GM18517 (cell line): ENCODE results near the gene GALNT2.

ENCODE experiments used
- ATAC-seq: cut with Tn5 transposase; IDR thresholded peaks from one replicate; pipeline ENCODE4 v1.9.1; 2021; ENCODE audit warnings: mild to moderate bottlenecking, moderate library complexity; ENCODE audit not compliant: unreplicated experiment

The GALNT2 gene

DNA sequence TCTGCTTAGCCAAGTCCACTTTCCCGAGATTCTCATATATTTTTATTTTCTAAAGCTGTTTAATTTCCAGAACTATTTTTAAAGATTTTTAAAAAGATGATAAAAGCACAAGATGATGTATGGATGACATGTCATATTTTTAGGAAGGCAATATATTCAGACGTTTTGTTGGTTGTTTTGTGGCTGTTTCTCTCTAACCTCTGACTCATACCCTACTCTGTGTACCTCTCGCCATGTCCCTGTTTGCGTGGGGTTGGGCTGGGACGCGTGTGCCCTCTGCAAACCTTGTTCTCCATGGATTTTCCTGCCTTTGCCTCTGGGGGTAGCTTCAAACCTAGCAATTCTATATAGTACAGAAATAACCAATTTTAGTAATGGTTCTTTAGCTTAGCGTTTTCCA, 132.0 kb downstream of the GALNT2 start:
- no peak for ATAC-seq

DNA sequence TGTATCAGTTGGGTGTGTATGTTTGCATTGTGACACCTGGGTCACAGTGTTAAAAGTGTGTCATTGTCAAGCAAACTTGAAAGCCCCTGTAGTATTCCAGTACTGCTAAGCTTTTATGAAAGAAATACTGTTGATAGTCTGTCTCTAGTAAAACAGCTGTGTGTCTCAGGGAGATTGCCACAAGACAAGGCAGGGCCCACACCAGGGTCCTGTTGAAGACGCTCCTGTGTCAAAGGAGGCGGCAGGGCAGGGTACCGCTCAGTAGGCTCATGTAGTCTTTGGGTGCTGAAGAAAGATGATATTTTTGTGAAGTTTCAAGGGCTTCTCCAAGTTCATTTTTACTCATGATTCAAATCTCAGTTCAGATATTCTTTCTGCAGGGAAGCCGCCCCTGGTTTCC, 132.5 kb downstream of the GALNT2 start:
- ATAC-seq: no peak

DNA sequence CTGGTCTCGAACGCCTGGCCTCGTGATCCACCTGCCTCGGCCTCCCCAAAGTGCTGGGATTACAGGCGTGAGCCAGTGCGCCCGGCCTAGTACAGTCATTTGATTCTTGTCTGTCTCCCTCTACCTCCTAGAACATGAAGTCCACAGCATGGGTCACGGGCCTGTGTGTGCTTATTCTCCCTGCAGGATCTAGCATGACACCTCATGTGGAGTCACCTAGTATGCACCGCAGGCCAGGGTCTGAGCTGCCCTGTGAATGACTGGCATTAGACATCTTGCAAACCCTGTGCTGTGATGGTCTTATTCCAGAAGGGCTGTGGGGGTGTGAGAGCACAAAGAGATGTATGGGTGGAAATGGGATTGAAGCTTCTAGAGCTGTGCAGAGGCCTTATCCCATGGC, 133.2 kb downstream of the GALNT2 start:
- ATAC-seq: no peak

DNA sequence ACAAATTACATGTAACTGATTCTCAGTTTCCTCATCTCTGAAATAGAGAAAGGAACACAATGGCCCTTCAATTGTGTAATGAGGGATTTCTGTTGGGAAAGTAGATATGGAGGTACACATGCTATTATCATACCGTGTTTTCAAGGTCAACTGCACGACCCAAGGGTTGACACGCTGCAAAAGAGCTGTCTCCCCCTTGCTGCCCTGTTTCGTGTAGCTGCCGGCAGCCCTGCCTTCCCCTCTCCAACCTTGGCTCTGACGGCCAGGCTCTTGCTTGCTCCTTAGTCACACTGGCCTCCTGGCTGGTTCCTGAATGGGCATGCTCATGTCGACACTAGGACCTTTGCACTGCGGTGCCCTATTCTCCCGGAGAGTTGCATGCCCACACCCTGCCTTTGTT, 134.4 kb downstream of the GALNT2 start:
- ATAC-seq: no peak

DNA sequence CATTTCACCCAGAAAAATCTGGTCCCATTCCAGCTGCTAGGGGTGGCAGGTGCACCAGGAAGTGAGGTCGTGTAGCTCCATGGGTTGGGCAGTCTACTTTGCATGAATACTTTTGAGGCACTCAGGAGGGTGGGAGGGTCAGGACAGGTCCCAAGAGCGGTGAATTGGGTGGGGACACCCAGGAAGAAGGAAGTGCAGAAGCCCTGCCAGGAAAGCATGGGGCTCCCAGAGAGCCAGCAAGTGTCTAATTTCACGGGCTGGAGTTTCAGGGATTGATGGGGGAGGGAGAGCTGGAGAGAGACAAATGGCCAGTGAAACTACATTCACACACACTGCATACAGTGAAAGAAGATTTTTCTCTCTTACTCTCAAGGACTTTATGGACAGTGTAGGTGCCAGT, 137.8 kb downstream of the GALNT2 start:
- ATAC-seq: no peak

DNA sequence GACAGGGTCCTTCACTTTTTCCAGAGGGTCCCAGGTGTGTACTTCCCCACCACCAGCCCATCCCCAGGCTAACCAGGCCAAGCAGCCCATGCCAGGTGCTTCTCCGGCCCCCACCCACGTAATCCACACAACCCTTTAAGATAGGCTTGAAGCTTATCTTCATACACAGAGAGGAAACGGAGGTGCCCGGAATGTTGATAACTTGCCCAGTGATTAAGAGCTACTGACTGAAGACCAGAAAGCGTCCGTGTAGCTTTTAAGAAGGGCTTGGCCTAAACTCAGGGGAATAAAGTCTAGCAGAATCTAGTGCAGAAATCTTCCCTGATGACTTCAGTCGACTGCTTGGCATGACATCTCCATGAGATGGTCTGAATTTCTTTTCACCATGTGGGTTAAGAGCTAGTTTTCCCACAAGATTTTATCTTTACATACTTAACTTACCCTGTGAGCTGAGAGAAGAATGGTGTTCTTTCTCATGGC, 138.7 kb downstream of the GALNT2 start:
- no peak for ATAC-seq

DNA sequence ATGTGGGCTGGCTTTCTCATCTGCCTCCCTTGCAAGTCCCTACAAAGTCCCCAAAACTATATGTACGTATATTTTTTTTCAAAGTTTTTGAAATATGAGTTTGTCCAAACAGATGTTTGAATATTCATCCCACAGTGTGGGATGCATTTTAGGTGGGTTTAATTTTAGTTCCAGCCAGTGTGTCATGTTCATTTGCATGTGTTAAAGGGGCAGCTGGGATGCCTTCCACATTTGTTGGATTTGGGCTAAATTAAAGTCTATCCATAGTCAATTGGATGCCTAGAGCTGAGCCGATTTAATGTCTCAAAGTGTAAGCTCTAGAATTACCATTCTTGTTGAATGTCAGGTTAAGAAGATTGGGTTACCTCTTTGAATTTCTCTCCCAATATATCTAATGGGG, 139.2 kb downstream of the GALNT2 start:
- ATAC-seq: no peak

DNA sequence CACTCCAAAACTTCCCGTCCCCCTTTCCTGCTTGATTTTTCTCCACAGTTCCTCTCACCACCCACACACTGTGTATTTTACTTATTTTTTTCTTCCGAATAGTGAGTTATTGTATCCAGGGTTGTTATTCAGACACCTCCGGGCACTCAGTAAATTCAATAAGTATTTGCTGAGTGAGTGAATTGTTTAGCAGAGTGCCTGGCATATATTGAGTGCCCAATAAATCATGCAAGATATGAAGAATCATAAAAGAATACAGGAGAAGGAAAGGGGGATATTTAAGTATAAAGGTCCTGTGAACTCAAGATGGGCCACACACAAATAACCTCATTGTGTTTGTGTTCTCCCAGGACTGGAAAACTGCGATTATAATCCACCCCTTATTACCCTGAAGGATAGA, 139.9 kb downstream of the GALNT2 start:
- no peak for ATAC-seq

DNA sequence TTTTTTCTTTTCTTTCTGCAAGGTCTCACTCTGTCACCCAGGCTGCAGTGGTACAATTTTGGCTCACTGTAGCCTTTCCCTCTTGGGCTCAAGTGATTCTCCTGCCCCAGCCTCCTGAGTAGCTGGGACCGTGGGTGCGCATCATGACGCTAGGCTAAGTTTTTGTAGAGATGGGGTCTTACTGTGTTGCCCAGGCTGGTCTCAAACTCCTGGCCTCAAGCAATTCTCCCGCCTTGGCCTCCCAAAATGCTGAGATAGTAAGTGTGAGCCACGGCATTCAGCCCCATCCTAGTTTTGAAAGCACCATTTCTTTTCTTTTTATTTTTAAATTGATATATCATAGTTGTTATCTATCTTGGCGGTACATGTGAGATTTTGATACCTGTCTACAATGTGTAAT, 140.6 kb downstream of the GALNT2 start:
- no peak for ATAC-seq

DNA sequence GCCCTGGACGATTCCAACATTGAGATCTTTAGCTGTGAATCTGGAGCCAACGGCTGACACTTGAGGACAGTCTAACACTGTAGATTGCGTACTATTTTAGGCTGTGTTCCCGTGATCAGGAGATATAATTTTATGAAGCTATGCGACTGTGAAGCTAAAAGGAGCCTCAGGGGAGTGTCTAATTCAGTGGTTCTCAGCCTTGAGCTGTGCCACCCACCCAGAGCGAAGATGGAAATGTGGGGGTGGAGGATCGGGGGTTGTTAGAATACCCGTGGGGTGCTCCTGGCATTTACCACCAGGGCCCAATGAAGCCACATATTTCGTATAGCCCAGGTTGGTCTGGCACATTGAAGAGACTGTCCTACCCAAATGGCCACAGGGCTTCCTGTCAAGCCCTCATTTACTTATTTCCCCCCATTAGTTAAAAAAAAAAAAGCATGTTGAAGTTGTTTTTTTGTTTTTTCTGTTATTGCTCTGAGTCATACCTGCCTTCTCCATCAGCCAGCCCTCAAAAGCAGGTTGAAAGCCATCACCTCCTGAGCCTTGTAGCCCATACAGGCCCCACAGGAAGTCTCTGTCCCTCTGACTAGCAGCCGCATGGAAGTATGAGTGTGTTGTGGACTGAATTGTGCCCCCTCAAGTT, 141.7 kb downstream of the GALNT2 start:
- ATAC-seq: peak; percentile 50

DNA sequence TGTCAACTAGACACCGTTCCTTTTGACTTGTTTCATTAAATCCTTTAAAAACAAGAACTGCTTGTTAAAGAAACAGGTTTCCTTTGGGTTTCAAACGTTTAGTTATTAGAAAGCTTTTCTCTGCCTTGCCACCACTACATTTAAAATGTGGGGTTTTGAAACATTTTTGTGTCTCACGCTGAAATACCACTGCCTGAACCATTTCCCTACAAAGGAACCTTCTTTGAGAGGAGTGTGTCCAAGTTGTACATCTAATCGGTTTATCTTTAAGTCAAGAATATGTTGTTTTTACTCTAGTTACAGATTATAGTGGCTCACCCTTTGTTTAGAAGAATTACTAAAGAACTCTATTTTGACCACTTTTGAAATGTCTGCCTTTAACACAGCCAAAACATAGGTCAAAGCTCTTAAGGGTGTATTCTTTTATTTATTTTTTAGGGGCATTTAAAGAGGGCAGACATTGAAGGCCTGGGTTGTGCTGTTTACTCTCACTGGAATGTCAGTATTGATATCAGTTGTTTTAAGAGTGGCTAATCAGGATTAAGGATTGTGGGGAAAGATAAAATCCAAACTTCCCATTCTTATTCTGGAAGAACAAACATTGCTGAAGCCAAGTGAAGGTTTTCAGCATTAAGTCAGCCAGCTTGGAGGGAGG, 143.4 kb downstream of the GALNT2 start:
- no peak for ATAC-seq

DNA sequence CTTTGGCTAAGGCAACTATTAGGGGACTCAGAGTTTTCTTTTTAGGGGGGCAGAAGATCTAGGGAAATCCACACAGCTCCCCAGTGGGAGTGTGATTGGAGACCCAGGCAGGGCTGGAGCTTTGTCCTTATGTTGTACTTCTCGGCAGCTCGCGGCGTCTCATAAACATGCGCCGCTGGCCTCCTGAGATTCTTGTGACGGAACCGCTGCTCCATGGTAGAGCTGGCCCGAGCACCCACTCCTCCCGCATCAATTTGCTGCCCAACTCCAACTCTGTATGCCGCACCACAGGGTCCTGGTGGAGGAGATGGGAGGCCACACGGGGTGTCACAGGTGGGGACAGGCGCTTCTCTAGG, 143.9 kb downstream of the GALNT2 start:
- ATAC-seq: no peak

DNA sequence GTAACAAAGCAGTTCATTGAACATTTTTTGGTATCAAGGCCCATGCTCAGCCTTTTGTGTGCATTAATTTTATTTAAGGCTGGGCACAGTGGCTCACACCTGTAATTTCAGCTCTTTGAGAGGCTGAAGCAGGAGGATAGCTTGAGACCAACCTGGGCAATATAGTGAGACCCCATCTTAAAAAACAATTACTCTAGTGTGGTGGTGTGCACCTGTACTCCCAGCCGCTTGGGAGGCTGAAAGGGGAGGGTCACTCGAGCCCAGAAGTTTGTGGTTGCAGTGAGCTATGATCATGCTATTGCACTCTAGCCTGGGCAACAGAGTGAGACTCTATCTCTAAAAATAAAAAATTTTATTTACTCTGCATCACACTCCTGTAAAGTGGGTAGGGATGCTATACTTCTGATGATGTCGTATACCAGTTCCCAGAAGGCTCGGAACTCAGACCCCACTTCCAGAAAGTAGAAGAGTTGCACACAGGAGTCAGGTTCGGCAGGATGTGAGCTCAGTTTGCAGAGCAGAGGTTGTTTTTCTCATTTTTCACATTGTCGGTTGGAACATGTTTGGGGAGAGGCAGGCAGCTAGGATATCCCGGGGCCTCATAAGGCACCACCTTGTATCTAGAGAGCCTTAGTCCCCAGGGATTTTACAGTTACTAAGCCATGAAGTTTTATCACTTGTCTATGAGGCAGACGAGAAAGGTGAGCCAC, 144.6 kb downstream of the GALNT2 start:
- no peak for ATAC-seq

DNA sequence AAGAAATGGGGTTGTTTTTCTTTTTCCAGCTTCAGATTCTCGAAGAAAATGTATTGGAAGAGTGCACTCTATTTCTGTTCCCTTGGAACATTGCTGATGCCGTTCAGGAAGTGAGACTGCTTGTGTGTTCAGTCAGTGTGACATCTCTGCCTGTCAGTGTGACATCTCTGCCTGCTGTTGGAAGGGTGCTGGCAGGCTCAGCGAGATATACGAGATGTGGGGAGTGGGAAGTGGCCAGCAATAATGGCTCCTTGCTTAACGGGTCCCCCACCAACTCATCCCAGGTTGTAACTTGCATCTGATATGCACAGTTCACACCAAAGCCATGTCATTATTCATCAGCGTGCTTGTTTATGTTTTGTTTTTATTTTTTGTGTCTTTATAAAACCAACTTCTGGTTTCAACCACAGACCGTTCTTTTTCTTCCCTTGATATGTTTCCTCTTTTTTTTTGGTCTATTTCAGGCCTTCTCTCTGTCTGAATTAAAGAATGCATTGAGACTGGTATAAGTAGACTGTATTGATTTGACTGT, 145.4 kb downstream of the GALNT2 start:
- peak; percentile 46 for ATAC-seq

DNA sequence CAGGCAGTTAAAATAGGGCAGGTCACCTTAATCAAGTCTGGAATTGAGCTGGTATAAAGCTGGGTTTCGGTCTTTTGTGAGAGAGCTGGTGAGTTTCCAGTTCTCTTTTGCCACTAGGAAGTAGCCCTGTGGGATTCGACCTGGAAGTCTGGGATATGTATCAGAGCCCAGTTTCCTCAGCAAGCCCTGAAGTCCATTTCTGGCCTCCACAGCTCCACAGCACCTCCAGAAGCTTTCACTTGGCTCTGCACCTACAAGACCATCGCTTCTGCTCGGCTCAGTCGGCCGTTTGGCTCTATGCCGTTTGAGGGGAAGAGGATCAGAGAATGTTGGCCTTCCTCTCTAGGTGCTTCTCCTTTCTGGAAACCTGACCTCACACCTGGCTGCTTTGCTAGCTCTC, 148.0 kb downstream of the GALNT2 start:
- no peak for ATAC-seq

DNA sequence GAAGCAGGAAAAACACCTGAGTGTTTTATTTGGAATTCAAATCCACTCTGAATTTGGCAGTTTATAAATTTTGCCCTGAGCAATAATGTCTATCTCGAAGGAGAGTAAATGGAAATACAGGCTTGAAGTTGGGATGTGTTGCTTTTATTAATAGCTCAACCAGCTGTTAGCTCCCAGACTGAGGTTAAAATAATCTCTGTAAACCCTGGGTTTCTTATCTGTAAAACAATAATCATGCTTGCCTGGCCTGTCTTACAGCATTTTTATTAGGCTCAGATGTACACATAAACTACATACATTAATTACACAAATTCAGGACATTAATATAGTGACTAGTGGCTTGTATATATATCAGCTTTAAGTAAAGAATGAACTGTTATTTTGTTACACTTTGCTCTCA, 148.5 kb downstream of the GALNT2 start:
- no peak for ATAC-seq

DNA sequence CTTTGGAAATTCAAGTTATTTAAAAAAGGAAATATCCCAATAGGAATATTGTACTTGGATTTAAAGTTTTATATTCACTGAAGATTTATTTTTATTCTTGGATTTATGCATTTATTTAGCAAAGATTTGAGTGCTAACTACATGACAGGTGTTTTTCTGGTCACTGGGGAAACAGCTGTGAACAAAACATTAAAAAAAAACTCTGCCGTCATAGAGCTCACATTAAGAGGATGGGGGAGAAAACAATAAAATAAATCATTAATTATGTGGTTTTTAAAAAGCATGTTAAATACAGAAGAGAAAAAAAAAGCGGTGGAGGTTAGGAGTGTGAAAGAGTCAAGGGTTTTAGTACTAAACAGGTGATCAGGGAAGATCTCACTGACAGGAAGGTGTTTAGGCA, 149.9 kb downstream of the GALNT2 start:
- no peak for ATAC-seq

DNA sequence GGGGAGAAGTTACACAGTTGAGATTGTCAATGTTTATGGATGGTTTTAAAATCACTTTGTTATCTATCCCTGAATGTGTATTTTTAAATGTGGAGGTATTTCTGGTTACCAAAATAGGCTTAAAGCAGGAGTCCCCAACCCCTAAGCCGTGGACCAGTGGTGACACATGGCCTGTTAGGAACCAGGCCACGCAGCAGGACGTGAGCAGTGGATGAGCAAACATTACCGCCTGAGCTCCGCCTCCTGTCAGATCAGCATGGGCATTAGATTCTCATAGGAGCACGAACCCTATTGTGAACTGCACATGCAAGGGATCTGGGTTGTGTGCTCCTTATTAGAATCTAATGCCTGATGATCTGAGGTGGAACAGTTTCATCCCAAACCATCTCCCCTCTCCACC, 151.6 kb downstream of the GALNT2 start:
- no peak for ATAC-seq

DNA sequence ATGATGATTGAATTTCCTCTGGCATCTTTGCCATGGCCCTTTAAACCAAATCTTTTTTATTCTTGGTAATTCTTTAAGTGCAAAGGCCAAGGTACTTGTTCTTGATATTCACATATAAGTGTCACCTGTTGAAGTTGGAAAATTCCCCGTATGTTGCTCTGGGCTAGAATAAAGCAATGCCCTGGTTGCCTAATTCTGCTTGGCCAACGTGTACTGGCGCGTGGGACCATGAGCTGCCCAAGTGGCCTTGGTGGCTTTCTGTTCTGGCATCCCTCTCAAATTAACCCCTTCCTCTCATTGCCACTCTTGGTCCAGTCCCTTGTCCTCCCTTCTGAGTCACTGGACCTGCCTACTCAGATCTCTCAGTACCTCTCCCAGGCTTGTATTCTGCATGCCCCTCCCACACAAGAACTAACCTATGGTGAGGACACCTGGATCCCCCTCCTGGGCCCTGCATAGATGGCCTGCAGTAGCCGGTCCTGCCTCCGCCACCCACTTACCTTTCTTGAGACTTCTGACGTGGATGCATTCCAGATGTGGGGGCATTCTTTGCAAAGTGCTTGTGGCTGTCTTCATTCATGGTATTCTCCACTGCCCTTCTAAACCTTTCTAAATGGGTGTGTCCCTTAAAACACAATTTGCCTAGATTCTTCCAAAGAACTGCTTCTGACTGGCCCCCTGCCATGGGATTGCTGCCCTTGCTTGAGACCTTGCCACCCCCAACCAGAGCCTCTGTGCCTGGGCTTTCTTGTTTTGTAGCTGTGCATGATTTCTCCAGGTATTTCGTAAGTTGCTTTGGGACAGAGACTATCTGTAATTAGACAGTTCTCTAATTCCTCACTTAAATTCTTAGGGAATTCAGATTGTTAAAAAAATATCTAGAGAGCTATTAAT, 152.4 kb downstream of the GALNT2 start:
- ATAC-seq: no peak

DNA sequence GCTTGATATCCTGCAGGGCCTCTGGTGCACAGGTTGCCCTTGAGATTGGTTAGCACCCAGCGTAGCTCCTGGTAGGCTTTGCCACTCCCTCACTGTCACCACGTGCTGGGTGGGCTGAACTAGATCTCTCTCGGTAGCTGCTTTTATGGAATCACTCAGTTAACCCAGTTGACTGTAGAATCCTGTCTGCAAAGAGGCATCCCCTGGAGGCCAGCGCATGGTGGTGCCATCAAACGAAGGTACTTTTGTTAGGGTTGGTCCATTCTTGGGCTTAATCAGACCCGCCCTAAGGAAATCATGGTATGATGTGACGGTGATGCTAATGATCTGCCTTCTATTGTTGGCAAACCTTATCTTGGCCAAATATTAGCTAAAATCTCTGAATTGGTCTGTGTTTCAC, 153.4 kb downstream of the GALNT2 start:
- no peak for ATAC-seq

DNA sequence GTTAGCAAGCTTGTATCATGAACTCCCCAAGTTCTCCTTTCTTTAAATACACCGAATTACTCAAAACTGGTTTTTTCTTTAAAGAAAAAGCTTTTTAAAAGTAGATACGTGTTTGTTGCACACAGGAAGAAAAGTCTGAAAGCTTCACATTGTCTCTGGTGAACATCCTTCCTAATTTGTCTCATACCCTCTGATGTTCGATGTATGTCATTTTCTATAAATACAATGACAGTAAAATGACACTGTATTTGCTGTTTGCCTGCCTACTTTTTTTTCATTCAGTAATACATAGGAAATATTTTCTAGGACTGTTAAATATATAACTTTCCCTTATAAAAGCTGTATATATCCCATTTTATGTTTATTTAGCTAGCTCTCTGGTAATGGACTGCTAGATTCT, 153.9 kb downstream of the GALNT2 start:
- no peak for ATAC-seq
